T-helper 1 cell (primary cell): Measurements from ENCODE around the gene SGCE.
"Not testable (repeated sequence)": the region's sequence is repeated elsewhere in the genome, so short reads cannot be mapped to it uniquely, and the experiment has no call there.

Source experiments
- DNase-seq, 5 donors: peaks; one replicate each; pipeline ENCODE4 v3.0.0-alpha.2; 2012 to 2020
- total RNA-seq, 4 donors: gene quantifications; one replicate each; lab custom pipeline; 2026; lab: John Stamatoyannopoulos, UW

Gene SGCE
- total RNA-seq = 0.08 to 1.1 (median 0.69) reads per million in 4 donors

GRCh38 chr7:94655848-94656657 lies at the start of gene SGCE:
SGCE (minus strand) TSS chr7:94656133; CDS start chr7:94656098, 35 bp downstream.
- peak in 3 of 5 donors; percentile 19 to 34 (median 19) for DNase-seq

DNA sequence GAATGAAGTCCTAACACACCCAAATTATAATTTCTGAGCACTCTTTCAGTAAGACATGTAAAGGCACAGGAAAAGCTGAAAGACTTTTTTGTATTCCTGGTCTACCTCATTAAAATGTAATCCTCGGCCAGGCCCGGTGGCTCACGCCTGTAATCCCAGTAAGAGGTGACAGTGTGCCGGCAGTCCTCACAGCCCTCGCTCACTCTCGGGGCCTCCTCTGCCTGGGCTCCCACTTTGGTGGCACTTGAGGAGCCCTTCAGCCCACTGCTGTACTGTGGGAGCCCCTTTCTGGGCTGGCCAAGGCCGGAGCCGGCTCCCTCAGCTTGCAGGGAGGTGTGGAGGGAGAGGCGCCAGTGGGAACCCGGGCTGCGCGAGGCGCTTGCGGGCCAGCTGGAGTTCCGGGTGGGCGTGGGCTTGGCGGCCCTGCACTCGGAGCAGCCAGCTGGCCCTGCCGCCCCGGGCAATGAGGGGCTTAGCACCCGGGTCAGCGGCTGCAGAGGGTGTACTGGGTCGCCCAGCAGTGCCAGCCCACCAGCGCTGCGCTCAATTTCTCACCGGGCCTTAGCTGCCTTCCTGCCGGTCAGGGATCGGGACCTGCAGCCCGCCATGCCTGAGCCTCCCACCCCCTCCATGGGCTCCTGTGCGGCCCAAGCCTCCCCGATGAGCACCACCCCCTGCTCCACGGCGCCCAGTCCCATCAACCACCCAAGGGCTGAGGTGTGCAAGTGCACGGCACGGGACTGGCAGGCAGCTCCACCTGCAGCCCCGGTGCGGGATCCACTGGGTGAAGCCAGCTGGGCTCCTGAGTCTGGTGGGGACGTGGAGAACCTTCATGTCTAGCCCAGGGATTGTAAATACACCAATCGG lies 49.5 kb upstream of the SGCE start:
- DNase-seq = not testable (repeated sequence)

- no peak for DNase-seq
Observed at GRCh38 chr7:94701555-94701973, 45.6 kb upstream of the SGCE start.

GRCh38 chr7:94700926-94701554 lies 45.1 kb upstream of the SGCE start:
- no peak for DNase-seq

- no peak for DNase-seq
Observed at GRCh38 chr7:94698275-94698674, 42.3 kb upstream of the SGCE start.

GRCh38 chr7:94697035-94697974 lies 41.4 kb upstream of the SGCE start:
- no peak for DNase-seq

DNA sequence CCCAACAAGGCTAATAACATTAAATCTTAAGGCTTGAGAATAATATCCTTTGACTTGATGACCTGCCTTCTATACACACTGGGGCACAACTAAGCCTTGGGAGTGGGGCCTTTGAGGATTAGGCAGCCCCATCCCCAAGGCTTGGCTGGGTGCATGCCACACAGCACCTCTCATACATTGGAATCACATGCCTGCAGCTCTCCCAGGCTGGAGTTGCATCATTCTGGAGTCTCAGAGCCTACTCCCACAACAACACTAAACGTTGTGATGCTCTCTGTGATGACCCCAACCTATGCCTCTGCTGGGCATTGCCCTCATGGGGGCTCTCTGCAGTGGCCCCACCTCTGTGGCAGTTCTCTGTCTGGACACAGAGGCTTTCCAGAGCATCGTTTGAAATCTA lies 31.9 kb upstream of the SGCE start:
- no peak for DNase-seq

- no peak for DNase-seq
Observed at GRCh38 chr7:94687076-94687475, 31.1 kb upstream of the SGCE start.

DNA sequence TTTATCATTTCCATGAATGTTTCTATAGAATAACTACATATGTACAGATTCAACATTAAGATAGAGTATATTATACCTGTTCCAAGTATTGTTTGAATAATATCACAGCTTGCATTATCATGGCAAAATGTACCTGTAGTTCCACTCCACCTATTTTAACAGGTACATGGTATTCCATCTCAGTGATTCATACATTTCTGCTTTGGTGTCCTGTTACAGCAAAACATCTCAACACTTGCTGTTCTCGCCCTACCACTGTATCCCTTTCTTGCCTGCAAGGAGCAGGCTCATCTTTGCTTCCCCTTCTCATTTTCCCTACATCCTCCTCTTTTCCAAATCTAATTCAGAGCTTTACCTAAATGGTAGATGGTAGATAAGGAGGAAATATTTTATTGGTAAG lies 27.1 kb upstream of the SGCE start:
- no peak for DNase-seq

DNA sequence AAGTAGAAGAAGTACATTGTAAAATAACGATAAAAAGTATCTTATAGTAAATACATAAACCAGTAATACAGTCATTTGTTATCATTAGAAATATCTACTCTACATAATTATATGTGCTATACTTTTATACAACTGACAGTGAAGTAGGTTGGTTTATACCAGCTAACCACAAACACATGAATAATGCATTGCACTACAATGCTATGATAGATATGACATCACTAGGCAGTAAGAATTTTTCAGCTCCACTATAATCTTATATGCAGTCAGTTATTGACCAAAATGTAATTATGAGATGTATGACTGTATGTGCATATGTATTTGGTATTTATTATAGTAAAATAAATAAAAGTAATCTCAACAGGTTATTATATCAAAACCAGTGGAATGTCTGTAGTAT lies 23.4 kb upstream of the SGCE start:
- no peak for DNase-seq

DNA sequence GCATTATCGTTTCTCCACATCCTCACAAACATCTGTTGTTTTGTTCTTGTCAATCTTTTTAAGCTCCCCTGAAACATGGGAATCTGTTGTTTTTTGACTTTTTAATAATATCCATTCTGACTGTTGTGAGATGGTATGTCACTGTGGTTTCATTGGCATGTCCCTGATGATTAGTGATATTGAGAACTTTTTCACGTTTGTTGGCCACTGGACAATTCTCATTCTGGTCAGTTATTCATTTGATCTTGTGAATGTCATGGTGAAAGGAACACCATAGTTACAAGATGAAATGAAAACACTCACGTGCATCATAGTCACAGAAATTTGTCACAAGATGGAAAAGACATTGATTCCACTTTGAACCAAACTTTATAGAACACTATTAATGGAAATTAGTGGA lies 20.5 kb upstream of the SGCE start:
- DNase-seq = no peak

DNA sequence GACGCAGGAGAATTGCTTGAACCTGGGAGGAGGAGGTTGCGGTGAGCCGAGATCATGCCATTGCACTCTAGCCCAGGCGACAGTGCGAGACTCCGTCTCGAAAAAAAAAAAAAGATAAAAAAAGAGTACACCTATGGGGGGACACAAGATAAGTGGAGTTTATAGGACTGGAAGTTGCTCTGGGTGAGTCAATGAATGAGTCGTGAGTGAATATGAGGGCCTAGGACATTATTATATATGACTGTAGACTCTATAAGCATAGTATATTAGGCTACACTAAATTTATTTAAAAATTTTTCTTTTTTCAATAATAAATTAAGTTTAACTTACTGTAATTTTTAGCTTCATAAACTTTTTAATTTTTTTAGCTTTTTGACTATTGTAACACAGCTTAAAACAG lies 19.4 kb upstream of the SGCE start:
- no peak for DNase-seq

DNA sequence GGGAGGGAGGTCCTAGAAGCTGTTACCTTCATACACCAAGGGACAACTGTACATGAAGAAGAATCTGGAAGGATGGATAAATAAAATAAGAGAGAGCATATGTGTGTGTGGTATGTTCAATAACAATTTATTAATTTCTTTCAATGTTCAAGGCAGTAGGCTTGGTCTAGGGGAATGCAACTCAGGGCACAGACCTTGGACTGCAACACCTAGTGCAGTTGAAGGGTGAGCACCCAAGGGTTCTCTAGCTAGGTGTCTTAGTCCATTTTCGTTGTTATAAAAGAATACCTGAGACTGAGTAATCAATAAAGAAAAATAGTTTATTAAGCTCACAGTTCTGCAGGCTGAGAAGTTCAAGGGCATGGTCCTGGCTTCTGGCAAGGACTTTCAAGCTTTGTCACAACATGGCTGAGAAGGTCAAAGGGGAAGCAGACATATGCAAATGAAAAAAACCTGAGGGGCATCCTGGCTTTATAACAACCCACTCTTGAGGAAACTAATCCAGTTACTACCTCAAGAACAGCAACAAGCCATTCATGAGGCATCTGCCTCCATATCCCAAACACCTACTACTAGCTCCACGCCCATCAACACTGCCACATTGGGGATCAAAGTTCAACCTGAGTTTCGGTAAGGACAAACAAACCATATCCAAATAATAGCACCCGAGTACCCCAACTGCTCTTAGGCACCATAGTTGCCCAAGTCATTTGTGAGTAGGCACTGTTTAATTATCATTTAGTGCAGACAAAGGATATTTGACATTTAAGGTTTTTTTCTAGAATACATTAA lies 15.7 kb upstream of the SGCE start:
- DNase-seq = no peak

GRCh38 chr7:94669773-94670495 lies 14.0 kb upstream of the SGCE start:
- DNase-seq = no peak

DNA sequence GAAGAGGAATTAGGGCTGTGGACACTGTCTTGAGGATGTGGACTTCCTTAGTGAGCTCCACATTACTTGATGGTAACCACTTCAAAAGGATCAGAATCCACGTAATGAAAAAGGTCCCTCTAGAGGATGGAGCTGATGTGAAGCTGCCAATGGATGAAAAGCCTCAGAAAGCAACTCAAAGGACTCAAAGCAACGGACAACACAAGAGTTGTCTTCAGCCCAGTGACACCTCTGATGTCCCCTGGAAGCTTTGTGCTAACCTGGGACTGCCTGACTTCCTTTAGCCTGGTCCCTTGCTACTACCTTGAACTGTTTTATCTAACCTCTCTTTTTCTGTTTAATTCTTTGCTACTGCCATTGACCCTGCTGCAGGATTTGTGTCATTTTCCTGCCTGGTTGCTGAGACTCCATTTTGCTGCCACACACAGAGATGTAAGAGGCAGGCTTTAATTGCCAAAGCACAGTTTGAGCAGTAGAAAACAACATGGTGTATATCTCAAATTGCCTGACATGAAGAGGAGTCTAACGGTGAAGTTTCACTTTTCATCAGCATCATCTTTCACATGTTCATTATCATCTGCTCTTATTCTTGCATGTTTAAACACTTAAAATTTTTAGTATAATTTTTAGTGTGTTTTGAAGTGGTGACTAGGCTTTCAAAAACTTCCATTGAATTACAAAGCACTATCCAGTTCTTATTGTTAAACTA lies 11.1 kb upstream of the SGCE start:
- DNase-seq = peak in 1 of 5 donors; percentile 15

- no peak for DNase-seq
Observed at GRCh38 chr7:94665426-94665825, 9.5 kb upstream of the SGCE start.

DNA sequence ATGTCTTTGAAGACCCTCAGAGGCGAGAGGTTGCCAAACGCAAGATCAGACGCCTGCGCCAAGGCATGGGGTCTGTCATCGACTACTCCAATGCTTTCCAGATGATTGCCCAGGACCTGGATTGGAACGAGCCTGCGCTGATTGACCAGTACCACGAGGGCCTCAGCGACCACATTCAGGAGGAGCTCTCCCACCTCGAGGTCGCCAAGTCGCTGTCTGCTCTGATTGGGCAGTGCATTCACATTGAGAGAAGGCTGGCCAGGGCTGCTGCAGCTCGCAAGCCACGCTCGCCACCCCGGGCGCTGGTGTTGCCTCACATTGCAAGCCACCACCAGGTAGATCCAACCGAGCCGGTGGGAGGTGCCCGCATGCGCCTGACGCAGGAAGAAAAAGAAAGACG lies 8.1 kb upstream of the SGCE start:
- no peak for DNase-seq

GRCh38 chr7:94662548-94662947 lies 6.6 kb upstream of the SGCE start:
- no peak for DNase-seq

DNA sequence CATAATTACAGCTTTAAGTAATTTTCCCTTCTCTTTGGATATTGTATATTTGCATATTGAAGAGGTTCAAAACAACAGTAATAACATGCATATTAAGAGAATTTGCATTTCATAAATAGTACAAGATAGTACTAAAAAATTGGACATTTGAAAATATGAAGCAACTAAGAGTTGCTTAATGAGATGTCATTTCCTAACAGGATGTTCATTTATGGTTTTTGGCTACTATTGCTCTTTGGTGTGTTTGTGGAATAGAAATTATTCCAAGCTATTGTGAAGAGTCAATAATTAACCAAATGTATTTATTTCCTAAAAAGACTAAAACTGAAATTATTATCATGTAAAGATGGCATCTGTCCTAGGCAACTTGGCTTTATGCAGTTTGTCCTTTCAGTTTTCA lies 4.1 kb upstream of the SGCE start:
- no peak for DNase-seq

- no peak for DNase-seq
Observed at GRCh38 chr7:94658826-94659225, 2.9 kb upstream of the SGCE start.
